Adrenal gland (tissue), 5 donors: ENCODE data around the gene ZNF28.

Experiments
- CTCF ChIP-seq, 6 experiments: fragments of 450-650 bp in 4 of 6; fragments of 200-600 bp in 2 of 6; sonication (generic) in 1 of 6; IDR thresholded peaks; 1 replicate in 5 of 6; 2 replicates in 1 of 6; pipeline versions ENCODE4 v1.5.1 to v1.8.0; 2016 to 2021; ENCODE audit warnings: antibody characterized with exemption in 6 of 6, mild to moderate bottlenecking in 2 of 6, moderate library complexity in 1 of 6
- POLR2A ChIP-seq, 2 donors: fragments of 450-650 bp; IDR thresholded peaks; one replicate each; pipeline ENCODE4 v1.6.1; 2017; ENCODE audit warnings: antibody characterized with exemption in 2 of 2, mild to moderate bottlenecking in 2 of 2, moderate library complexity in 1 of 2
- donor health status: DM: no; HTN: no; CAD: no.

- TF ChIP-seq CTCF (IDR thresholded peaks at IDR 0.05) (peak; percentile 11 to 54 (median 42)), POLR2A (IDR thresholded peaks at IDR 0.05) (no peak)
These were observed 73.0 kb downstream of the ZNF28 start for GRCh38 chr19:52748336-52748950.
